Loucy (cell line): ENCODE results near the gene FANCE.

ENCODE experiments used
- CTCF ChIP-seq: fragments of 200-600 bp; sonication (generic); conservative IDR thresholded peaks from 2 replicates; pipeline ENCODE4 v1.5.1; 2014; ENCODE audit warnings: mild to moderate bottlenecking, antibody characterized with exemption, low read length
- EZH2phosphoT487 ChIP-seq: fragments of 200-600 bp; IDR thresholded peaks from 2 replicates; pipeline ENCODE4 v1.6.1; 2018; ENCODE audit warnings: antibody characterized with exemption, mild to moderate bottlenecking, moderate library complexity, borderline replicate concordance

GRCh38 chr6:35480176-35480575, 28.0 kb downstream of the FANCE start:
- TF ChIP-seq CTCF: no peak
- TF ChIP-seq EZH2phosphoT487: no peak
